HG03045 (cell line): ENCODE data around the gene MTRF1.

Experiments
- ATAC-seq: cut with Tn5 transposase; IDR thresholded peaks from one replicate; pipeline ENCODE4 v1.9.1; 2021; ENCODE audit warnings: mild to moderate bottlenecking, moderate library complexity; ENCODE audit not compliant: unreplicated experiment

Gene MTRF1

GRCh38 chr13:41263261-41263971, at the start of gene MTRF1:
TSS of gene MTRF1 (minus strand) at chr13:41263576. CDS start at chr13:41260907, 2,669 bp downstream.
- peak; percentile 97 for ATAC-seq

GRCh38 chr13:41313117-41313516, 49.7 kb upstream of the MTRF1 start:
- ATAC-seq: no peak

GRCh38 chr13:41312176-41312500, 48.8 kb upstream of the MTRF1 start:
- no peak for ATAC-seq

- ATAC-seq: peak; percentile 72
Observed at GRCh38 chr13:41311406-41312175, 48.2 kb upstream of the MTRF1 start.

GRCh38 chr13:41310963-41311405, 47.6 kb upstream of the MTRF1 start, which contains the start of gene NAA16:
TSS of gene NAA16 (plus strand) at chr13:41311267. CDS start at chr13:41311529, 262 bp downstream.
- ATAC-seq: peak; percentile 79

GRCh38 chr13:41307884-41308640, 44.7 kb upstream of the MTRF1 start:
- ATAC-seq: no peak

GRCh38 chr13:41306271-41307145, 43.1 kb upstream of the MTRF1 start:
- no peak for ATAC-seq

- no peak for ATAC-seq
Observed at GRCh38 chr13:41304551-41304950, 41.2 kb upstream of the MTRF1 start.

GRCh38 chr13:41302743-41303142, 39.4 kb upstream of the MTRF1 start:
- no peak for ATAC-seq

- no peak for ATAC-seq
Observed at GRCh38 chr13:41299316-41300094, 36.1 kb upstream of the MTRF1 start.

GRCh38 chr13:41296879-41297646, 33.7 kb upstream of the MTRF1 start:
- ATAC-seq: no peak

- ATAC-seq: no peak
Observed at GRCh38 chr13:41295973-41296372, 32.6 kb upstream of the MTRF1 start.

- no peak for ATAC-seq
Observed at GRCh38 chr13:41294914-41295313, 31.5 kb upstream of the MTRF1 start.

- ATAC-seq: no peak
Observed at GRCh38 chr13:41293272-41293671, 29.9 kb upstream of the MTRF1 start.

GRCh38 chr13:41291246-41291645, 27.9 kb upstream of the MTRF1 start:
- ATAC-seq: no peak

GRCh38 chr13:41289463-41289881, 26.1 kb upstream of the MTRF1 start:
- ATAC-seq: no peak

- ATAC-seq: no peak
Observed at GRCh38 chr13:41286370-41286769, 23.0 kb upstream of the MTRF1 start.

GRCh38 chr13:41284512-41285288, 21.3 kb upstream of the MTRF1 start:
- ATAC-seq: no peak
